Esophagus muscularis mucosa (tissue), 4 donors: Measurements from ENCODE around the gene NBEAL2. TPM values are rescaled to one million over a fixed set of nuclear protein-coding genes. Genes with fewer than 3 reads are reported as not detected.

Experiments used
- DNase-seq: peaks from one replicate; pipeline ENCODE4 v3.0.0-alpha.2; 2017; ENCODE audit errors: extremely low spot score
- H3K27ac ChIP-seq, 4 donors: fragments of 200-600 bp; sonication (generic); replicated peaks in 1 of 4; 1 replicate in 3 of 4; 2 replicates in 1 of 4; pipeline ENCODE4 v1.5.1; 2016 to 2019; ENCODE audit warnings: mild to moderate bottlenecking in 1 of 4
- H3K27me3 ChIP-seq, 4 donors: fragments of 200-600 bp; sonication (generic); one replicate each; pipeline versions ENCODE4 v1.5.1 to v1.6.0; 2016 to 2019
- H3K36me3 ChIP-seq, 4 donors: fragments of 200-600 bp; sonication (generic); one replicate each; pipeline ENCODE4 v1.5.1; 2016 to 2019
- H3K4me1 ChIP-seq, 4 donors: fragments of 200-600 bp; sonication (generic); one replicate each; pipeline ENCODE4 v1.5.1; 2016 to 2019
- H3K4me3 ChIP-seq, 4 donors: fragments of 200-600 bp; sonication (generic); 1 replicate in 2 of 4; 2 replicates in 2 of 4; pipeline ENCODE4 v1.5.1; 2016 to 2019; ENCODE audit warnings: mild to moderate bottlenecking in 4 of 4, moderate library complexity in 1 of 4
- H3K9me3 ChIP-seq, 4 donors: fragments of 200-600 bp; sonication (generic); 1 replicate in 3 of 4; 2 replicates in 1 of 4; pipeline ENCODE4 v1.5.1; 2016 to 2019
- EP300 ChIP-seq: sonication (generic); formaldehyde crosslinking; IDR thresholded peaks from one replicate; pipeline ENCODE4 v1.6.1; 2017; ENCODE audit warnings: antibody characterized with exemption
- POLR2A ChIP-seq: fragments of 450-650 bp; IDR thresholded peaks from one replicate; pipeline ENCODE4 v1.6.1; 2017; ENCODE audit warnings: antibody characterized with exemption, moderate library complexity, mild to moderate bottlenecking, low read depth
- POLR2AphosphoS5 ChIP-seq, 2 donors: sonication (generic); formaldehyde crosslinking; IDR thresholded peaks; one replicate each; pipeline ENCODE4 v1.6.1; 2017; ENCODE audit warnings: antibody characterized with exemption in 2 of 2
- WGBS: methylation state at CpG from one replicate; pipeline ENCODE4 v1.1.5; 2018; 5-methylcytosine and 5-hydroxymethylcytosine counted together
- intact Hi-C: fragments of 100-400 bp; cut with DNase I; formaldehyde crosslinking; loops from one replicate; pipeline ENCODE4 v1.15.1; 2023
- total RNA-seq, 4 donors: library from RNA; depleted of rRNA; stranded (reverse); fragments of >200 nt; gene quantifications; one replicate each; pipeline versions ENCODE4 v1.1.0 to v1.2.1, GENCODE V29; 2016
- TF ChIP-seq, protein P1 (sequence below), 3 experiments: fragments of 200-600 bp in 2 of 3; fragments of 450-650 bp in 1 of 3; sonication (generic) in 2 of 3; IDR thresholded peaks; one replicate each; pipeline ENCODE4 v1.5.1; 2017 to 2019; ENCODE audit warnings: antibody characterized with exemption in 3 of 3, mild to moderate bottlenecking in 2 of 3, moderate library complexity in 1 of 3

Gene NBEAL2
- total RNA-seq, 4 donors from 2014 or later = 16.6 to 22.1 (median 21.2) TPM

DNA sequence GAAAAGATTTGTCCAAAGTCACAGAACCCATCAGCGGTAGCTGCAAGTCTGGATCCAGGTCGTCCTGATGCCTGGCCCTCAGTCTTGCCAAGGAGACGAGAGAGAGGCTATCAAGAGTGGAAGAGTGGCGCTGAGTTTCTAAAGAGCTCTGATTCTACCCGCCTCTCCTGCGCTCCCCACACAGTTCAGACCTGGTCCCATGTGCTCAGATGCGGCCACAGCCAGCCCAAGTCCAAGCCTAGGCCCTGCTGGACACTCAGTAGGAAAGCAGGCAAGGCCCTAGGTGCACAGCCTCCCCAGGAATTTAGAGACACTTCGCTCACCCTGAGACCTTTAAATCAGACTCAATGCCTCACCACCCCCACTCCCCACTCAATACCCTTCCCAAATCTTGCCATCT lies 35.3 kb upstream of the NBEAL2 start:
- Histone ChIP-seq H3K36me3 (peaks cover 14 to 23% (median 19%) of the 10 kb centered on the region in 4 donors), H3K27me3 (no peaks in the 10 kb centered on the region), H3K4me3 (no peak overlapping the region), H3K27ac (peak overlapping the region in 3 of 4 donors; percentile 10 to 35 (median 28)), H3K4me1 (peaks cover 71 to 84% (median 78%) of the 10 kb centered on the region in 4 donors), H3K9me3 (no peaks in the 10 kb centered on the region)
- TF ChIP-seq, protein P1, sequence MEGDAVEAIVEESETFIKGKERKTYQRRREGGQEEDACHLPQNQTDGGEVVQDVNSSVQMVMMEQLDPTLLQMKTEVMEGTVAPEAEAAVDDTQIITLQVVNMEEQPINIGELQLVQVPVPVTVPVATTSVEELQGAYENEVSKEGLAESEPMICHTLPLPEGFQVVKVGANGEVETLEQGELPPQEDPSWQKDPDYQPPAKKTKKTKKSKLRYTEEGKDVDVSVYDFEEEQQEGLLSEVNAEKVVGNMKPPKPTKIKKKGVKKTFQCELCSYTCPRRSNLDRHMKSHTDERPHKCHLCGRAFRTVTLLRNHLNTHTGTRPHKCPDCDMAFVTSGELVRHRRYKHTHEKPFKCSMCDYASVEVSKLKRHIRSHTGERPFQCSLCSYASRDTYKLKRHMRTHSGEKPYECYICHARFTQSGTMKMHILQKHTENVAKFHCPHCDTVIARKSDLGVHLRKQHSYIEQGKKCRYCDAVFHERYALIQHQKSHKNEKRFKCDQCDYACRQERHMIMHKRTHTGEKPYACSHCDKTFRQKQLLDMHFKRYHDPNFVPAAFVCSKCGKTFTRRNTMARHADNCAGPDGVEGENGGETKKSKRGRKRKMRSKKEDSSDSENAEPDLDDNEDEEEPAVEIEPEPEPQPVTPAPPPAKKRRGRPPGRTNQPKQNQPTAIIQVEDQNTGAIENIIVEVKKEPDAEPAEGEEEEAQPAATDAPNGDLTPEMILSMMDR (IDR thresholded peaks at IDR 0.05) = no peak
- TF ChIP-seq EP300 (no peak), POLR2A (no peak), POLR2AphosphoS5 (IDR thresholded peaks at IDR 0.05) (no peak)
- intact Hi-C loops = no loop called here
- DNase-seq = no peak
- 91% methylated on average over 8 of the region's 8 CpGs for WGBS

DNA sequence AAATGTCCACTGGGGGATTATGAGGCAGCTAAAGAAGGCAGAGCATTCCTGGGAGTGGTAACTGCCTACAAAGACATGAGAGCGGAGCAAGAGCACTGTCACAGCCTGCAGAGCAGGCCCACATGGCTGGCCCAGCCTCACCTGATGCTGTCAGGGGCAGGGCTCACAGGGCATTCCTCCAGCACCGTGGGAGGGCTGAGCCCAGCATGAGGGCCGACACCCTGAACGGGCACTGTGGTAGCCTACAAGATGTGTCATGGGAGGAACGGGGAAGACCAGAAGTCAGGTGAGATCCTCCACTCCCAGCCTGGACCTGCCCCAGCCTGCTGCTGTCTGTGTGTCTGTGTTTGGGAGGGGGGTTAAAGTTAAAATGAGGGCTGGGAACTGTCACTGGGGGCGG lies 33.0 kb upstream of the NBEAL2 start:
- DNase-seq = no peak
- Histone ChIP-seq H3K27ac (peak overlapping the region in 1 of 4 donors; percentile 5), H3K9me3 (no peaks in the 10 kb centered on the region), H3K27me3 (no peaks in the 10 kb centered on the region), H3K4me1 (peaks cover 75 to 95% (median 87%) of the 10 kb centered on the region in 4 donors), H3K36me3 (peaks cover 0 to 7% (median 2%) of the 10 kb centered on the region in 4 donors), H3K4me3 (no peak overlapping the region)
- whole genome bisulfite sequencing = 92% methylated on average over 6 of the region's 6 CpGs
- TF ChIP-seq, protein P1 (IDR thresholded peaks at IDR 0.05) = no peak
- TF ChIP-seq EP300 = no peak
- intact Hi-C loops = no loop called here

DNA sequence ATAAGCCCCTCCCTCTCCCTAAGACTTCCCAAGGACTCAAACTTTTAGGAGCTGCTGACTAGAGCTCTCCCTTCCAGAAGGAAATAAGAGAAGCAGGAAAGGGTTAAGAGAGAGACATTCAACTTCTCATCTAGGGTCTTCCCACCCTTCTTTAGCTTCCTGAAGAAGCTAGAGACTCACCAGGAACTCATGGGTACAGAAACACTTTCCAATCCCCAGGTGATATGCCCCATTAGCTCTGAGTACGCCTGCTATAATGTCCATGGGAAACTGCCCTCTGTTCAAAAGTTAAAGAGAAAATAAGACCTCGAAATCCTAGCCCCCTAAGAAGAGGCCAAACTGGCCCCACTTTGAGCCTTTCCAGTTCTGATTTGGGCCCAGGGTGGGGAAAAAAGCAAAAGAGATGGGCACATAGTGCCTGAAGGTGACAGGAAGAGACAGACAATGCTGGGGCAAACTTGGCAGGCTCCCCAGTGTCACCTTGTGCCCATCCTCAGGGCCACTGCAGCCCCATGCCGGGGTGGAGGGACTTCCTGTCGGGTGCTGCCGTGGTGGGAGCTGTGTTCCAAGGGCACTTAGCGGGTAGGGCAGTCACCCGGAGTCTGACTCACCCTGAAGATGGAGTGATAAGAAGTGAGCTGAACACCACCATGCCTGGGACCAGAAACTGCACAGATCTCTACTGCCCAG lies 32.5 kb upstream of the NBEAL2 start:
- DNase-seq = no peak
- H3K4me1 ChIP-seq = peaks cover 76 to 91% (median 88%) of the 10 kb centered on the region in 4 donors
- no peaks in the 10 kb centered on the region for H3K27me3 ChIP-seq
- 60% methylated on average over 7 of the region's 7 CpGs for WGBS
- peak overlapping the region in 1 of 4 donors; percentile 5 for H3K27ac ChIP-seq
- H3K4me3 ChIP-seq = no peak overlapping the region
- peaks cover 0 to 7% (median 2%) of the 10 kb centered on the region in 4 donors for H3K36me3 ChIP-seq
- TF ChIP-seq POLR2AphosphoS5 (IDR thresholded peaks at IDR 0.05) (no peak), POLR2A (no peak)
- intact Hi-C loops = no loop called here
- H3K9me3 ChIP-seq = no peaks in the 10 kb centered on the region

DNA sequence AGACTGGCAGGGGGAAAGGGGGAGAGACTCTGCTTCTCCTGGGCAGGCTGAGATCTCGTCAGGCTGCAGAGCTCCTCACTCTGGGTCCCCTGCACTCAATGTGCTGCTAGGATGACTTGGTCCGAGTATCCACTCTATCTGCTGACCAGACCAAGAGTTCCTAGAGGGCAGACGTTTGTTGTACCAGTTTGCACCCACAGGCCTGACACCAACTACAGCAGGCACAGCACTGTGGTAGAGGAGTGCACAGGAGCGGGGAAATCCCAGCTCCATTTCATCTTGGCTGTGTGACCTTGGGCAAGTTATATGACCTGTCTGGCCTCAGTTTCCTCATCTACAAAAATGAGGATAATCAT lies 31.9 kb upstream of the NBEAL2 start:
- Histone ChIP-seq H3K36me3 (peaks cover 0 to 7% (median 2%) of the 10 kb centered on the region in 4 donors), H3K4me3 (no peak overlapping the region), H3K9me3 (no peaks in the 10 kb centered on the region), H3K27me3 (no peaks in the 10 kb centered on the region), H3K27ac (no peak overlapping the region), H3K4me1 (peaks cover 76 to 91% (median 90%) of the 10 kb centered on the region in 4 donors)
- TF ChIP-seq EP300 (no peak), POLR2AphosphoS5 (IDR thresholded peaks at IDR 0.05) (no peak), POLR2A (no peak)
- TF ChIP-seq, protein P1 (IDR thresholded peaks at IDR 0.05) = no peak
- DNase-seq = no peak
- intact Hi-C loops = no loop called here
- WGBS = 80% methylated on average over 4 of the region's 4 CpGs

DNA sequence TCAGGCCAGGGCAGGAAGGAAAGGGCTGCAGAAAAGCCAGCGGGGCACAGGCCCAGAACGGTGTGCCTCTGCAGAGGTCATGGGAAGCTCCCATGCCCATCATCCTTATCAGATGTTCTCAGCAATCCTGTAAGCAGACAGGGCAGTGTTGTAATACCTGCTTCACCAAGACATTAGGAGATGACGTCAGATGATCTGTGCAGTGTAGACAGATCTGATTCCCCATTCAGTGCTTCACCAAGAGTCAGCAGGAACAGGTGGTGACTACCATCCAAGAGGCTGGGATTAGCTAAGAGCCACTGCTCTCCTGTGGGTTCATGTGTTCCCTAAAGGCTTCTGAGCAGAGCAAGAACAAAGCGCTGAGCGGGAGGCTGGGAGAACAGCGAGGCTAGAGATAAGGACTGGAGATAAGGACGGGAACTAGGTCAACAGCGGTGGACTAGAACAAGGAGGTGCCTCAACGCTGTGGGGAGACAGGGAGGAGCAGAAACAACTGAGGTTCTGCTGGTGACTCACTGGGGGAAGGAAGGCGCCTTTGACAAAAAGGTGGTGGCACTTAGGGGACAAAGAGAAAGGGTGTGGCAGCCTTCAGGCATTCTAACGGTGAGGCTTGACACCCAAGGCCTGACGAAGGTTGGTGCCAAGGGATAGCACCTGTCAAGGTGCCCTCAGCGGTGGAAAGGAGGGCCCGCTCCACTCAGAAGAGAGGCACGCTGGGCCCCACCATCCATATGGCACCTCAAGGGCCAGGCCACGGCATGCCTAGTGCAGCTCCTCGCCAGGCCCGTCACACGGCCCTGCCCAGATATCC lies 31.3 kb upstream of the NBEAL2 start:
- 66% methylated on average over 15 of the region's 19 CpGs for WGBS
- Histone ChIP-seq H3K4me3 (no peak overlapping the region), H3K27ac (peak overlapping the region in 2 of 4 donors; percentile 25 to 43), H3K36me3 (peaks cover 0 to 7% (median 2%) of the 10 kb centered on the region in 4 donors), H3K27me3 (no peaks in the 10 kb centered on the region), H3K4me1 (peaks cover 76 to 91% (median 90%) of the 10 kb centered on the region in 4 donors), H3K9me3 (no peaks in the 10 kb centered on the region)
- intact Hi-C loops = no loop called here
- DNase-seq = no peak
- TF ChIP-seq EP300 = no peak
- TF ChIP-seq POLR2AphosphoS5 (IDR thresholded peaks at IDR 0.05) = peak in 1 of 2 donors; percentile 21
